C4-2B (cell line): ENCODE data around the gene ATXN1.

Experiments used
- H3K27ac ChIP-seq: fragments of 450-650 bp; 2 replicates; pipeline ENCODE4 v1.5.1; 2017
- CTCF ChIP-seq: fragments of 450-650 bp; conservative IDR thresholded peaks from 2 replicates; pipeline ENCODE4 v1.5.1; 2017; ENCODE audit warnings: mild to moderate bottlenecking
- ZFX ChIP-seq: fragments of 450-650 bp; IDR thresholded peaks from 2 replicates; pipeline ENCODE4 v1.6.1; 2017

ATXN1 gene

GRCh38 chr6:16345449-16346330 lies 415.6 kb downstream of the ATXN1 start:
- no peak overlapping the region for H3K27ac ChIP-seq

GRCh38 chr6:16344756-16345155 lies 416.5 kb downstream of the ATXN1 start:
- H3K27ac ChIP-seq: no peak overlapping the region
- no peak for TF ChIP-seq CTCF
- no peak for TF ChIP-seq ZFX

More at GRCh38 chr6:16345449-16346330, 415.6 kb downstream of the ATXN1 start:
- TF ChIP-seq ZFX (no peak), CTCF (no peak)

GRCh38 chr6:16343593-16343992 lies 417.7 kb downstream of the ATXN1 start:
- no peak overlapping the region for H3K27ac ChIP-seq
- TF ChIP-seq CTCF (no peak), ZFX (no peak)

- TF ChIP-seq ZFX: no peak
- no peak for TF ChIP-seq CTCF
- no peak overlapping the region for H3K27ac ChIP-seq
These were observed 422.0 kb downstream of the ATXN1 start for GRCh38 chr6:16339265-16339587.

GRCh38 chr6:16338577-16339264 lies 422.5 kb downstream of the ATXN1 start:
- no peak overlapping the region for H3K27ac ChIP-seq
- TF ChIP-seq ZFX (no peak), CTCF (no peak; the same call in 1 of the 2 replicates)

GRCh38 chr6:16337295-16337975 lies 423.8 kb downstream of the ATXN1 start:
- TF ChIP-seq CTCF (no peak), ZFX (no peak)
- H3K27ac ChIP-seq: no peak overlapping the region

GRCh38 chr6:16336911-16337294 lies 424.4 kb downstream of the ATXN1 start:
- H3K27ac ChIP-seq: no peak overlapping the region

More at GRCh38 chr6:16336911-16337294, 424.4 kb downstream of the ATXN1 start:
- TF ChIP-seq ZFX (no peak), CTCF (no peak)
